OCI-M1 (cell line): ENCODE measurements around the gene CYP24A1.

ENCODE experiments used
- DNase-seq: peaks from one replicate; lab custom pipeline; 2025; lab: John Stamatoyannopoulos, UW

CYP24A1 gene

DNA sequence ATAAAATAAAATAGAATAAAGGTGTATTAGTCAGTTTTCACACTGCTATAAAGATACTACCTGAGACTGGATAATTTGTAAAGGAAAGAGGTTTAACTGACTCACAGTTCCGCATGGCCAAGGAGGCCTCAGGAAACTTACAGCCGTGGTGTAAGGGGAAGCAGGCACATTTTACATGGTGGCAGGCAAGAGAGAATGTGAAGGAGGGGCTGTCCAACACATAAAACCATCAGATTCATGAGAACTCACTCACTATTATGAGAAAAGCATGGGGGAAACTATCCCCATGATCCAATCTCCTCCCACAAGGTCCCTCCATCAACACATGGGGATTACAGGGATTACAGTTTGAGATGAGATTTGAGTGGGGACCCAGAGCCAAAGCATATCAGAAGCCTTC lies 62.3 kb downstream of the CYP24A1 start:
- no peak for DNase-seq

GRCh38 chr20:54110457-54110856 lies 63.3 kb downstream of the CYP24A1 start:
- DNase-seq: no peak

GRCh38 chr20:54110041-54110440 lies 63.7 kb downstream of the CYP24A1 start:
- DNase-seq: no peak

GRCh38 chr20:54108817-54109216 lies 65.0 kb downstream of the CYP24A1 start:
- DNase-seq: no peak

DNA sequence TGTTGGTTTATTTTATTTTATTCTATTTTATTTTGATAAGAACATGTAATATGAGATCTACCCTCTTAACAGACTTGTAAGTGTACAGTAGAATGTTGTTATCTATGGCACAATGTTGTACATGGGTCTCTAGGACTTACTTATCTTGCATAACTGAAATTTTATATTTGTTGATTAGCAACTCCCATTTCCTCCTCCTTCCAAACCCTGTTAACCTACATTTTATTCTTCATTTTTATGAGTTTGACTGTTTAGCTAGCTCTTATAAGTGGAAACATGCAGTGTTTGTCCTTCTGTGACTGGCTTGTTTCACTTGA lies 65.5 kb downstream of the CYP24A1 start:
- no peak for DNase-seq

DNA sequence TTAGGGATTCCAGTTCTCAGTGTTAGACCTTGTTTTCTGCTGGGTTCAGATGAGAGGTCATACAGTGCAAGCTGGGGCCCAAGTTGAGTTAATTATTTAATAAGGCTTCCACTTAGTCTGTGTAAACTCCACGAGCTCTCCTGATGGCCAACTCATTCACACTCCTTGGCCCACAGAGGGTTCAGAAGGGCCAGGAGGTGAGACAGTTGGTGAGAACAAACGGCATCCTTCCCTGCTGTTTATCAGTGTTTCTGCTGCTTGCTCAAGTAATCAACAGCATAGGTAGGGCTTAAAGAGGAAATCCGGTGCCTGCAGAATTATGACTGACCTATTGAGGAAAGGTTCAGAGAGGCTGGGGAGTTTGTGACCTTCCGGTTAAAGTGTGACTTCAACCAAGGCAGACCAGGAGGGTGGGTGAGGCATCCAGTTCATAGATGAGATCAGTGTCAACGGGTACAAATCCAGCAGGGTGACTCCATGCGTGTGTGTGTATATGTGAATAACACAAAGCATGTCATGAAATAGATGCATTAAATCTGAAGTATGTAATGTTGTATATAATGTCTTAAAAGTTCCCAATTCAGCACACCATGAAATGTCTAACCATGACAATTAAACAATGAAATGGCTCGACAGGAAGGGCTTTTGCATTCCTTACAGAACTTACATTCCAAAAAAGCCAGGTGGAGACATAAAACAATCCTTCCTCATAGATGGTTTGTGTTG lies 66.0 kb downstream of the CYP24A1 start:
- no peak for DNase-seq

- no peak for DNase-seq
These were observed 66.6 kb downstream of the CYP24A1 start for GRCh38 chr20:54107181-54107580.

DNA sequence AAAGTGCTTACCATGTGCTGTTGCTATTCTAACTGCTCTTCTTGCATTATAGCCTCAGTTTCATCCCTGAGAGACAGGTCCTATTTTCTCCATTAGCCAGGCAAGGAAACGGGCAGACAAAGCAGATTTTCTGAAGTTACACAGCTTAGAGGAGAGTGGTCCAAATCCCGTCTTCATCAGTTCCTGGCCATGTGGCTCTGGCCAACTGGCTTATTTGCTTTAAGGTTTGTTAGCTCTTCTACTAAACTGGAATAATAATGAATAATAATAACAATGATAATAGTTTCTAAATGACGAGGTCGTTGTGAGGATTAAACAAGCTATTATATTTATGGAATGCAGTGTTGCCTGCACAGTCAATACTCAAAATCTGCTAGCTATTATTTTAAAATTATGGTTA lies 67.6 kb downstream of the CYP24A1 start:
- DNase-seq: no peak

DNA sequence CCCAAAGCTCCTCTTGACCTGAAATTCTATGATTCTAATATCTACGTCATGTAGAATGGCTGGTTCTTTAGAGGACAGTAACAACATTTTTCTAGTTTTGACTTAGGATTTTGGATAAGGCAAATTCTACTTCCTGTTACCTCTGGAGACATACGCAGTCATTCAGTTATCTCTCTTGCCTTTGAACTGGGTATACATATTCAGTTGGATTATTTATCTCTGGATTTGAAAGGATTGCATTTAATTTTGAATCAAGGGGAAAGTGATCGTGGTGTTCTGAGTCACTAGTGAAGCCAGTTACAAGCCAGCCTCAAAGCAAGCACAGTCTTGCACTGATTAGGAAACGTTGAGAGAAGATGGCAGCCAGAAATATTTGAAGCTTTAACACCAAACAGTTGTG lies 68.1 kb downstream of the CYP24A1 start:
- no peak for DNase-seq

DNA sequence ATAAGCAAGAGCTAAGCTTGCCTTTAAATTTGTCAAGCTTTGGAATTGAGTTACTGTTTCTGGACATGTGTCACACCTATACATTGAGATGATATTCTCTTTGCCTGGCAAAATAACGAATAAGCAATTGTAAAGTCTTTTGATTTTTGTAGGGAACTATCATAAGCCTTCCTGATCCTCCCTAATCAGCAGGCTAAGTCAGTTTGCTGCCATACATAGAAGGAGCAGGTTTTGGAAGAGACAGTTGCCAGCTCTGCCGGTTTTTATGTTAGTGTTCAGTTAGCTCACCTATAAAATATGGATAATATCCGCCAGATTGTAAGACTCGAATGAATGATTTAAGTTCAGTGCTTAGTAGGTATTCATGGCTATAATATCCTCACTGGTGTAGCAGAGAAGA lies 69.0 kb downstream of the CYP24A1 start:
- no peak for DNase-seq

- DNase-seq: no peak
These were observed 69.8 kb downstream of the CYP24A1 start for GRCh38 chr20:54103762-54104600.
